HEK293T (cell line): Measurements from ENCODE around the gene RNF217.

Experiments used
- BHLHE40 ChIP-seq: fragments of 450-650 bp; IDR thresholded peaks from 2 replicates; pipeline ENCODE4 v1.6.1; 2016; ENCODE audit warnings: mild to moderate bottlenecking, moderate library complexity, borderline replicate concordance
- FOXM1 ChIP-seq: fragments of 450-650 bp; IDR thresholded peaks from 2 replicates; pipeline ENCODE4 v1.6.1; 2017; ENCODE audit warnings: mild to moderate bottlenecking, borderline replicate concordance
- LEF1 ChIP-seq: fragments of 450-650 bp; IDR thresholded peaks from 2 replicates; pipeline ENCODE4 v1.6.1; 2017; ENCODE audit warnings: mild to moderate bottlenecking, borderline replicate concordance
- SUZ12 ChIP-seq: fragments of 450-650 bp; IDR thresholded peaks from 2 replicates; pipeline ENCODE4 v1.6.1; 2016; ENCODE audit warnings: mild to moderate bottlenecking
- TF ChIP-seq, protein P1 (sequence below): fragments of 450-650 bp; IDR thresholded peaks from 2 replicates; pipeline ENCODE4 v1.6.1; 2016

DNA sequence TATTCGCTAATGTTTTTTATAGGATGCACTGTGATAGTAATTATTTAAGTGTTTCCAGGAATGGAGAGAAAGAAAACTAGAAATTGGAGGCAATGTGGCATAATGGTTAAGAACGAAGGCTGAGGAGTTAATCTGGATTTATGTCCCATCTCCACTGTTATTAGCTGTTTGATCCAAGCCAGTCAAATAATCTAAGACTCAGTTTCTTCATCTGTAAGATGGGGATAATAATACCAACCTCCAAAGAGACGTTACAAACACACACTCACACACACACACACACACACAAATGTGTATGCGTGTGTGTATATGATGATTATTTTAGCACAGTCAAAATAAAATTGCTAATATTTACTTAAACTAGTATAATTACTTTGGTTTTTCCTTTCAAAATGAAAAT, 154.5 kb downstream of the RNF217 start:
- TF ChIP-seq FOXM1 (no peak), SUZ12 (no peak), BHLHE40 (no peak), LEF1 (no peak)
- TF ChIP-seq, protein P1, sequence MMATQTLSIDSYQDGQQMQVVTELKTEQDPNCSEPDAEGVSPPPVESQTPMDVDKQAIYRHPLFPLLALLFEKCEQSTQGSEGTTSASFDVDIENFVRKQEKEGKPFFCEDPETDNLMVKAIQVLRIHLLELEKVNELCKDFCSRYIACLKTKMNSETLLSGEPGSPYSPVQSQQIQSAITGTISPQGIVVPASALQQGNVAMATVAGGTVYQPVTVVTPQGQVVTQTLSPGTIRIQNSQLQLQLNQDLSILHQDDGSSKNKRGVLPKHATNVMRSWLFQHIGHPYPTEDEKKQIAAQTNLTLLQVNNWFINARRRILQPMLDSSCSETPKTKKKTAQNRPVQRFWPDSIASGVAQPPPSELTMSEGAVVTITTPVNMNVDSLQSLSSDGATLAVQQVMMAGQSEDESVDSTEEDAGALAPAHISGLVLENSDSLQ, result no peak
